Measurements from ENCODE around the gene MCM3.
A peak's percentile ranks its signal among the peaks of the same experiment; 100 is the strongest.

Gene MCM3

DNA sequence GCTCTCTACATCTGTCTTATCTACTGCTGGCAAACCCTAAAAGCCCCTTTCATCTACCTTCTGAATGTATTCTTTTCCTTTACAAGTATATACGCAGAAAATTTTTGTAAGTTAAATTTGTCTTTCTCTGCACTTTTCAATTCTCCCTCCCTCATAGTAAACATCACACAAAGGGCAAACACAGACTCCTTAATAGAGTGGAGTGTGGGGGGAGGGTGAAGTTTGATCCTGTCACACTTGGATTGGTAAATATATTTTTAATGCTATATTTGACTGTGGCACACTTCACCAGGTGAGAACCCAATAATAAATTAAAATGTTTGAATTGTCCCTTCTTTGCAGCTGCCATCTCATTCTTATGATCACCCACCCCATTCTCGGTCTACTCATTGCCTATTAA is 44.2 kb upstream of the MCM3 start:
- peak overlapping the region; percentile 74 for H3K27ac ChIP-seq (ENCODE audit: low read length)
- TF ChIP-seq, protein P1, sequence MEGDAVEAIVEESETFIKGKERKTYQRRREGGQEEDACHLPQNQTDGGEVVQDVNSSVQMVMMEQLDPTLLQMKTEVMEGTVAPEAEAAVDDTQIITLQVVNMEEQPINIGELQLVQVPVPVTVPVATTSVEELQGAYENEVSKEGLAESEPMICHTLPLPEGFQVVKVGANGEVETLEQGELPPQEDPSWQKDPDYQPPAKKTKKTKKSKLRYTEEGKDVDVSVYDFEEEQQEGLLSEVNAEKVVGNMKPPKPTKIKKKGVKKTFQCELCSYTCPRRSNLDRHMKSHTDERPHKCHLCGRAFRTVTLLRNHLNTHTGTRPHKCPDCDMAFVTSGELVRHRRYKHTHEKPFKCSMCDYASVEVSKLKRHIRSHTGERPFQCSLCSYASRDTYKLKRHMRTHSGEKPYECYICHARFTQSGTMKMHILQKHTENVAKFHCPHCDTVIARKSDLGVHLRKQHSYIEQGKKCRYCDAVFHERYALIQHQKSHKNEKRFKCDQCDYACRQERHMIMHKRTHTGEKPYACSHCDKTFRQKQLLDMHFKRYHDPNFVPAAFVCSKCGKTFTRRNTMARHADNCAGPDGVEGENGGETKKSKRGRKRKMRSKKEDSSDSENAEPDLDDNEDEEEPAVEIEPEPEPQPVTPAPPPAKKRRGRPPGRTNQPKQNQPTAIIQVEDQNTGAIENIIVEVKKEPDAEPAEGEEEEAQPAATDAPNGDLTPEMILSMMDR (IDR thresholded peaks at IDR 0.05; ENCODE audit: low read depth, low read length): no peak
- no peak for TF ChIP-seq EZH2phosphoT487 (IDR thresholded peaks at IDR 0.05; ENCODE audit: low read depth)
- H3K4me2 ChIP-seq (ENCODE audit: low read length): no peak overlapping the region

DNA sequence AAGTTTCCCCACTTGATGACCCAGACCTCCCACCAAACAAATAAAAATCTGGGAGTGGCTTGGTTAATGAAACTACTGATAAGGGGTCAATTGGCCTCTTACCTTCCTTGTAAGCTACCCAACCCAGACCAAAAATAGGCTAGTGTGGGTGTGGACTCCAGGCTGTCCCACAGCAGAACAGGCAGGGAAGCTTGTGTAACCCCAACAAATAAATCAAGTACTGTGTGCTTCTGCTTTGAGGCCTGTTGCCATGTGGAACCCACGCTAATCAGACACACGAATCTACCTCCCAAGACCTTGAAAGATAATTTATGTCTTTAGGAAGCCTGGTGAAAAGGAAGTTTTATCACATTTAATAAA is 43.7 kb upstream of the MCM3 start:
- Histone ChIP-seq H3K36me3 (replicated peaks; ENCODE audit: low read depth, low read length) (no peaks in the 10 kb centered on the region), H3K9ac (ENCODE audit: low read length) (peak overlapping the region; percentile 58), H3K4me3 (ENCODE audit: low read length) (no peak overlapping the region), H4K20me1 (ENCODE audit: insufficient read depth, low read length) (no peaks in the 10 kb centered on the region), H3K4me1 (ENCODE audit: low read length) (peaks cover 54% of the 10 kb centered on the region), H3K27me3 (ENCODE audit: low read depth, low read length) (no peaks in the 10 kb centered on the region), H3K9me3 (ENCODE audit: insufficient read depth, low read length) (no peaks in the 10 kb centered on the region), H3K79me2 (ENCODE audit: low read length) (no peaks in the 10 kb centered on the region), H2AFZ (ENCODE audit: low read depth, low read length) (peak overlapping the region; percentile 57; the same call in 1 of the 2 replicates), H3K27ac (ENCODE audit: low read length) (peak overlapping the region; percentile 74), H3K4me2 (ENCODE audit: low read length) (peak overlapping the region; percentile 54)
- TF ChIP-seq, protein P1 (IDR thresholded peaks at IDR 0.05; ENCODE audit: low read depth, low read length): no peak
- TF ChIP-seq EZH2phosphoT487 (IDR thresholded peaks at IDR 0.05; ENCODE audit: low read depth): no peak

More for the DNA sequence above, 44.2 kb upstream of the MCM3 start:
- Histone ChIP-seq H4K20me1 (ENCODE audit: insufficient read depth, low read length) (no peaks in the 10 kb centered on the region), H3K4me1 (ENCODE audit: low read length) (peaks cover 57% of the 10 kb centered on the region), H3K36me3 (replicated peaks; ENCODE audit: low read depth, low read length) (no peaks in the 10 kb centered on the region), H2AFZ (ENCODE audit: low read depth, low read length) (peak overlapping the region; percentile 57; the same call in 1 of the 2 replicates), H3K4me3 (ENCODE audit: low read length) (no peak overlapping the region), H3K9ac (ENCODE audit: low read length) (peak overlapping the region; percentile 58; the same call in 1 of the 2 replicates), H3K9me3 (ENCODE audit: insufficient read depth, low read length) (no peaks in the 10 kb centered on the region), H3K79me2 (ENCODE audit: low read length) (no peaks in the 10 kb centered on the region), H3K27me3 (ENCODE audit: low read depth, low read length) (no peaks in the 10 kb centered on the region)

DNA sequence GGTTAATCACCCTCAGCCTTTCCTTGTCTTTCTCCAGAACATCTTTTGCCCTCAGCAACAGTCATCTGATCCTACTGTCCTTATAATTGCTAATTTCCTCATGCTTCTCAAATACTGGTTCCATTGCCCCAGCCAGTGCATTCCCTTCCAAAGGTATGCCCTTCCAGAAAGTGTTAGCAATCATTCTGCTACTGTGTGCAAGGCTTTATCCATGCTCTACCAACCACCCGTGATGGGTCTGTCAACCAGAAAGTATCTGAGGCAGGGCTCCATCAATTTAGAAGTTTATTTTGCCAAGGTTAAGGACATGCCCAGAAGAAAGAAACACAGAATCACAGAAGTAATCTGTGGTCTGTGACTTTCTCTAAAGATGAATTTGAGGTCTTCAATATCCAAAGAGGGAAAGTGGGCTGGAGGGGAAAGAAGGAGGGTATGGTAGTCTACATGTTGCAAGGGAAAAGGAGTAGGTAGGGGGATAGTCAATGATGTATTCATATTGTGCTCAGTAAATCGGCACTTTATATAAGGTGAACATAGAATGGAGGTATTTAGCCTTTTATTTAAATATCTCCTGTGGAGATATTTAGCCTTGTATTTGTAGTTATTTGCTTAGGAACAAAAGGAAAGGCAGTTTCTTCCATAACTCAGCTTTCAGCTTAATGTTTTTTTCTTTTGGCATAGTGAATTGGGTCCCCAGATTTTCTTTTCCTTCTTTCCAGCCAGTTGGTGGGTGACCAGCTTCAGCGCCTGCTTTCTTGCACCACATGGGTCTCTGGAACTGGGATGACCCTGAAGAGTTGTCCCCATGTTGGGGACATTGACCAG is 42.2 kb upstream of the MCM3 start:
- Histone ChIP-seq H3K36me3 (replicated peaks; ENCODE audit: low read depth, low read length) (no peaks in the 10 kb centered on the region), H3K79me2 (ENCODE audit: low read length) (no peaks in the 10 kb centered on the region), H3K4me2 (ENCODE audit: low read length) (peak overlapping the region; percentile 2; the same call in 1 of the 2 replicates), H3K27me3 (ENCODE audit: low read depth, low read length) (no peaks in the 10 kb centered on the region), H3K9me3 (ENCODE audit: insufficient read depth, low read length) (no peaks in the 10 kb centered on the region), H2AFZ (ENCODE audit: low read depth, low read length) (0 out of 2 replicates have a peak overlapping the region, but pooled peaks have one; percentile 4), H3K27ac (ENCODE audit: low read length) (peak overlapping the region; percentile 74), H3K4me1 (ENCODE audit: low read length) (peaks cover 63% of the 10 kb centered on the region), H3K4me3 (ENCODE audit: low read length) (no peak overlapping the region), H3K9ac (ENCODE audit: low read length) (peak overlapping the region; percentile 58; the same call in 1 of the 2 replicates), H4K20me1 (ENCODE audit: insufficient read depth, low read length) (no peaks in the 10 kb centered on the region)
- no peak for TF ChIP-seq EZH2phosphoT487 (IDR thresholded peaks at IDR 0.05; ENCODE audit: low read depth)
- TF ChIP-seq, protein P1 (IDR thresholded peaks at IDR 0.05; ENCODE audit: low read depth, low read length): no peak

DNA sequence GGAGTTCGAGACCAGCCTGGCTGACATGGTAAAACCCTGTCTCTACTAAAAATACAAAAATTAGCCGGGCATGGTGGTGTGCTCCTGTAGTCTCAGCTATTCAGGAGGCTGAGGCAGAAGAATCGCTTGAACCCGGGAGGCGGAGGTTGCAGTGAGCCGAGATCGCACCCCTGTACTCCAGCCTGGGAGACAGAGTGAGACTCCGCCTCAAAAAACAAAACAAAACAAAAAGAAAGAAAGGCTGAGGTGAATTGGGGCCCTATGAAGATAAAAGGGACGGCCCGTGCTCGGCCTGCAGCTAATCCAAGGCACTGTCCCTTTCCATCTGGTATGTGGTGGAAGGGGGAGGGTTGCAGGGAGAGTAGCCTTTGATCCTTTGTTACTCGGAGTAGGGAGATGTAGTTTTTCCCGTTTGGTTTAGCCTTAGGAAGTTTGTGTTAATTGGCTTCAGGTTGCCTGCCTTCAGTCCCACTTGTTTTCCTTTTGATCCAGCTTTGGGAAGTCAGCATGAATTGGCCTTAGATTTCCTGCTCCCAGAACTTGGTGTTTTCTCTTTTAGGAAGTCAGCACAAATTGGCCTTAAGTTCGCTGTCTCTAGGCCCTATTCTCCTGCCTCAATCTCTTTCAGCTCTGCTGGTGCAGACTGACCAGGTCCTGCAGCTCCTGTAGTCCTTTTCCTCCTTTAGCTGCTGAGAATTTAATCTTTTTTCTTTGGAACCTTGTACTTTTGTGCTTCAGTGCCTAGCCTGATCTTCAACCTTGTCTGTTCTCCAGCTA is 41.3 kb upstream of the MCM3 start:
- H3K27ac ChIP-seq (ENCODE audit: low read length): peak overlapping the region; percentile 11
- H3K9ac ChIP-seq (ENCODE audit: low read length): no peak overlapping the region
- no peaks in the 10 kb centered on the region for H3K36me3 ChIP-seq (replicated peaks; ENCODE audit: low read depth, low read length)
- no peaks in the 10 kb centered on the region for H4K20me1 ChIP-seq (ENCODE audit: insufficient read depth, low read length)
- peaks cover 69% of the 10 kb centered on the region for H3K4me1 ChIP-seq (ENCODE audit: low read length)
- no peaks in the 10 kb centered on the region for H3K9me3 ChIP-seq (ENCODE audit: insufficient read depth, low read length)
- TF ChIP-seq EZH2phosphoT487 (IDR thresholded peaks at IDR 0.05; ENCODE audit: low read depth): no peak
- TF ChIP-seq, protein P1 (IDR thresholded peaks at IDR 0.05; ENCODE audit: low read depth, low read length): no peak
- H3K27me3 ChIP-seq (ENCODE audit: low read depth, low read length): no peaks in the 10 kb centered on the region
- no peak overlapping the region for H3K4me2 ChIP-seq (ENCODE audit: low read length)
- no peak overlapping the region for H3K4me3 ChIP-seq (ENCODE audit: low read length)
- H3K79me2 ChIP-seq (ENCODE audit: low read length): no peaks in the 10 kb centered on the region
- H2AFZ ChIP-seq (ENCODE audit: low read depth, low read length): 0 out of 2 replicates have a peak overlapping the region, but pooled peaks have one; percentile 4

Measured in OCI-LY3 (cell line).